WTC11 (cell line): ENCODE measurements around the gene MRAS. TPM values are rescaled to one million over a fixed set of nuclear protein-coding genes. Genes with fewer than 3 reads are reported as not detected.

Experiments
- ATAC-seq: fragments of 200-7000 bp; cut with Tn5 transposase; 2 replicates; pipeline ENCODE4 v1.10.0; 2021; ENCODE audit warnings: mild to moderate bottlenecking, moderate library complexity
- CTCF ChIA-PET: fragments of 300-600 bp; sonication (Branson Sonifier 250); formaldehyde crosslinking; loops from one replicate; lab custom pipeline; 2021; ENCODE audit warnings: antibody characterized with exemption; lab: Charles Lee
- POLR2A ChIA-PET: fragments of 350-600 bp; sonication (Branson Sonifier 250); formaldehyde crosslinking; loops from one replicate; lab custom pipeline; 2021; ENCODE audit warnings: antibody characterized with exemption; lab: Charles Lee
- DNase-seq: peaks from one replicate; pipeline ENCODE4 v3.0.0; 2021; ENCODE audit warnings: low spot score
- H3K27ac Mint-ChIP-seq: 2 replicates; pipeline ENCODE4 v1.8.0; 2021; ENCODE audit warnings: mixed read lengths
- H3K27me3 Mint-ChIP-seq: 2 replicates; pipeline ENCODE4 v1.8.0; 2021; ENCODE audit warnings: low read depth, mild to moderate bottlenecking, moderate library complexity, mixed read lengths
- H3K36me3 Mint-ChIP-seq: 2 replicates; pipeline ENCODE4 v1.8.0; 2021; ENCODE audit warnings: mixed read lengths
- H3K4me1 Mint-ChIP-seq: 2 replicates; pipeline ENCODE4 v1.8.0; 2022; ENCODE audit warnings: mixed read lengths
- H3K4me3 Mint-ChIP-seq: 2 replicates; pipeline ENCODE4 v1.8.0; 2021; ENCODE audit warnings: mild to moderate bottlenecking, moderate library complexity, mixed read lengths
- H3K9me3 Mint-ChIP-seq: 2 replicates; pipeline ENCODE4 v1.8.0; 2021; ENCODE audit warnings: mixed read lengths
- ARID4B ChIP-seq: sonication (generic); formaldehyde crosslinking; IDR thresholded peaks from 2 replicates; pipeline ENCODE4 v1.8.0; 2023; ENCODE audit warnings: missing genetic modification reagents, mild to moderate bottlenecking, borderline replicate concordance
- ATF1 ChIP-seq: sonication (generic); formaldehyde crosslinking; IDR thresholded peaks from 2 replicates; pipeline ENCODE4 v1.8.1; 2023; ENCODE audit warnings: mild to moderate bottlenecking, moderate library complexity, missing genetic modification reagents
- CREB1 ChIP-seq: sonication (generic); formaldehyde crosslinking; IDR thresholded peaks from 2 replicates; pipeline ENCODE4 v1.8.0; 2023; ENCODE audit warnings: mild to moderate bottlenecking, missing genetic modification reagents
- MLX ChIP-seq: sonication (generic); formaldehyde crosslinking; IDR thresholded peaks from 2 replicates; pipeline ENCODE4 v1.8.1; 2023; ENCODE audit warnings: mild to moderate bottlenecking, missing genetic modification reagents, moderate library complexity
- NR3C1 ChIP-seq: sonication (generic); formaldehyde crosslinking; conservative IDR thresholded peaks from 2 replicates; pipeline ENCODE4 v1.8.1; 2023; ENCODE audit warnings: low read depth, mild to moderate bottlenecking, missing genetic modification reagents
- SP1 ChIP-seq: sonication (generic); formaldehyde crosslinking; conservative IDR thresholded peaks from 2 replicates; pipeline ENCODE4 v1.8.1; 2022; ENCODE audit warnings: missing genetic modification reagents
- TEAD1 ChIP-seq: sonication (generic); formaldehyde crosslinking; IDR thresholded peaks from 2 replicates; pipeline ENCODE4 v1.8.0; 2022; ENCODE audit warnings: mild to moderate bottlenecking, missing genetic modification reagents
- ZNF219 ChIP-seq: sonication (generic); formaldehyde crosslinking; IDR thresholded peaks from 2 replicates; pipeline ENCODE4 v1.8.0; 2023; ENCODE audit warnings: missing genetic modification reagents, mild to moderate bottlenecking, borderline replicate concordance
- total RNA-seq: library from RNA; stranded (reverse); gene quantifications from 3 replicates; pipeline ENCODE4 v1.2.3, GENCODE V29; 2021
- TF ChIP-seq, protein P1 (sequence below): sonication (generic); formaldehyde crosslinking; IDR thresholded peaks from 2 replicates; pipeline ENCODE4 v1.8.0; 2022; ENCODE audit warnings: mild to moderate bottlenecking, missing genetic modification reagents
- TF ChIP-seq, protein P2 (sequence below): sonication (generic); formaldehyde crosslinking; IDR thresholded peaks from 2 replicates; pipeline ENCODE4 v1.8.0; 2022; ENCODE audit warnings: mild to moderate bottlenecking, missing genetic modification reagents
- TF ChIP-seq, protein P3 (sequence below): sonication (generic); formaldehyde crosslinking; IDR thresholded peaks from 2 replicates; pipeline ENCODE4 v1.8.0; 2023; ENCODE audit warnings: missing genetic modification reagents
- TF ChIP-seq, protein P4 (sequence below): sonication (generic); formaldehyde crosslinking; IDR thresholded peaks from 2 replicates; pipeline ENCODE4 v1.8.1; 2023; ENCODE audit warnings: mild to moderate bottlenecking, moderate library complexity, missing genetic modification reagents
- TF ChIP-seq, protein P5 (sequence below): sonication (generic); formaldehyde crosslinking; IDR thresholded peaks from 2 replicates; pipeline ENCODE4 v1.8.1; 2022; ENCODE audit warnings: mild to moderate bottlenecking, moderate library complexity, missing genetic modification reagents

MRAS gene
- total RNA-seq, 1 experiment from 2014 or later = 14.8 TPM

DNA sequence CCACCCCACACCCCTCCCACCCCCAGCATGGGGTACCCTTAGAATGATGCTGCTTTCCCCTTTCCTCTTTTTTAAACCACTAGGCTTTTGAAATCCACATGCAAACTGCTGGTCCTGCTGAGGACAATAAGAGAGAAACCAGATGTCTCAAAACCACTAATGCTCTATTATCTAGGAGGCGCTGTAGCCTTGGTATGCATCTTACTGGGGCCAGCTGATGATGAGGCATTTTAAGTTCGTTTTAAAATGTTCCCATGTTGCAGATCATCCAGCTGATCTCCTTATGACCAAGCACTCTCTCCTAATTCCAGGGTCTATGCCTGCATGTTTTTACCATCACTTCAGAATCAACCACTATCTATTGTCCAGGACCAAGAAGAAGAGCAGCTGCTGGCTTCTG is 20.0 kb upstream of the MRAS start:
- H3K27ac Mint-ChIP-seq = no peak overlapping the region
- no peaks in the 10 kb centered on the region for H3K9me3 Mint-ChIP-seq
- ChIA-PET POLR2A (no interaction called here), CTCF (interaction anchor here (0.7 to 2.0 kb wide), 20 partner anchors 8 to 213 kb away, joined by 3 to 8 read pairs (median 4); partner anchors contain the start of genes DZIP1L, ESYT3 and MRAS)
- no peak for ATAC-seq
- peaks cover 14% of the 10 kb centered on the region for H3K4me1 Mint-ChIP-seq
- DNase-seq = no peak
- H3K27me3 Mint-ChIP-seq = no peaks in the 10 kb centered on the region
- H3K36me3 Mint-ChIP-seq = no peaks in the 10 kb centered on the region
- TF ChIP-seq MLX = no peak
- TF ChIP-seq, protein P1, sequence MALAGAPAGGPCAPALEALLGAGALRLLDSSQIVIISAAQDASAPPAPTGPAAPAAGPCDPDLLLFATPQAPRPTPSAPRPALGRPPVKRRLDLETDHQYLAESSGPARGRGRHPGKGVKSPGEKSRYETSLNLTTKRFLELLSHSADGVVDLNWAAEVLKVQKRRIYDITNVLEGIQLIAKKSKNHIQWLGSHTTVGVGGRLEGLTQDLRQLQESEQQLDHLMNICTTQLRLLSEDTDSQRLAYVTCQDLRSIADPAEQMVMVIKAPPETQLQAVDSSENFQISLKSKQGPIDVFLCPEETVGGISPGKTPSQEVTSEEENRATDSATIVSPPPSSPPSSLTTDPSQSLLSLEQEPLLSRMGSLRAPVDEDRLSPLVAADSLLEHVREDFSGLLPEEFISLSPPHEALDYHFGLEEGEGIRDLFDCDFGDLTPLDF (CRISPR knock-in tag) = no peak
- peak; percentile 49; the same call in 1 of the 2 replicates for TF ChIP-seq TEAD1 (CRISPR knock-in tag)
- no peak for TF ChIP-seq ATF1
- no peak for TF ChIP-seq ARID4B (CRISPR knock-in tag)
- TF ChIP-seq CREB1 (CRISPR knock-in tag) = no peak
- H3K4me3 Mint-ChIP-seq = peak overlapping the region; percentile 85

GRCh38 chr3:138329127-138329983 is 19.0 kb upstream of the MRAS start, which contains the start of gene NME9:
TSS of gene NME9 (minus strand) at chr3:138329851. CDS start at chr3:138329335, 516 bp downstream.
- H3K4me1 Mint-ChIP-seq = peaks cover 14% of the 10 kb centered on the region
- peak; percentile 99 for ATAC-seq
- H3K27me3 Mint-ChIP-seq = no peaks in the 10 kb centered on the region
- H3K27ac Mint-ChIP-seq = no peak within 1 kb of the TSS
- no peaks in the 10 kb centered on the region for H3K9me3 Mint-ChIP-seq
- ChIA-PET CTCF (interaction anchor here (0.6 to 2.0 kb wide), 19 partner anchors 9 to 214 kb away, joined by 3 to 8 read pairs (median 4); partner anchors contain the start of genes DZIP1L, ESYT3 and MRAS), POLR2A (no interaction called here)
- peak within 1 kb of the TSS; percentile 85 for H3K4me3 Mint-ChIP-seq
- DNase-seq = peak; percentile 98
- no peak for TF ChIP-seq MLX
- TF ChIP-seq, protein P2, sequence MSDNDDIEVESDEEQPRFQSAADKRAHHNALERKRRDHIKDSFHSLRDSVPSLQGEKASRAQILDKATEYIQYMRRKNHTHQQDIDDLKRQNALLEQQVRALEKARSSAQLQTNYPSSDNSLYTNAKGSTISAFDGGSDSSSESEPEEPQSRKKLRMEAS (CRISPR knock-in tag) = peak; percentile 76
- TF ChIP-seq, protein P3, sequence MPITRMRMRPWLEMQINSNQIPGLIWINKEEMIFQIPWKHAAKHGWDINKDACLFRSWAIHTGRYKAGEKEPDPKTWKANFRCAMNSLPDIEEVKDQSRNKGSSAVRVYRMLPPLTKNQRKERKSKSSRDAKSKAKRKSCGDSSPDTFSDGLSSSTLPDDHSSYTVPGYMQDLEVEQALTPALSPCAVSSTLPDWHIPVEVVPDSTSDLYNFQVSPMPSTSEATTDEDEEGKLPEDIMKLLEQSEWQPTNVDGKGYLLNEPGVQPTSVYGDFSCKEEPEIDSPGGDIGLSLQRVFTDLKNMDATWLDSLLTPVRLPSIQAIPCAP (CRISPR knock-in tag) = no peak
- peak; percentile 35; the same call in 1 of the 2 replicates for TF ChIP-seq NR3C1 (CRISPR knock-in tag)
- TF ChIP-seq, protein P4, sequence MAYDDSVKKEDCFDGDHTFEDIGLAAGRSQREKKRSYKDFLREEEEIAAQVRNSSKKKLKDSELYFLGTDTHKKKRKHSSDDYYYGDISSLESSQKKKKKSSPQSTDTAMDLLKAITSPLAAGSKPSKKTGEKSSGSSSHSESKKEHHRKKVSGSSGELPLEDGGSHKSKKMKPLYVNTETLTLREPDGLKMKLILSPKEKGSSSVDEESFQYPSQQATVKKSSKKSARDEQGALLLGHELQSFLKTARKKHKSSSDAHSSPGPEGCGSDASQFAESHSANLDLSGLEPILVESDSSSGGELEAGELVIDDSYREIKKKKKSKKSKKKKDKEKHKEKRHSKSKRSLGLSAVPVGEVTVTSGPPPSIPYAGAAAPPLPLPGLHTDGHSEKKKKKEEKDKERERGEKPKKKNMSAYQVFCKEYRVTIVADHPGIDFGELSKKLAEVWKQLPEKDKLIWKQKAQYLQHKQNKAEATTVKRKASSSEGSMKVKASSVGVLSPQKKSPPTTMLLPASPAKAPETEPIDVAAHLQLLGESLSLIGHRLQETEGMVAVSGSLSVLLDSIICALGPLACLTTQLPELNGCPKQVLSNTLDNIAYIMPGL (CRISPR knock-in tag) = peak; percentile 74; the same call in 1 of the 2 replicates
- peak; percentile 59 for TF ChIP-seq SP1
- TF ChIP-seq ZNF219 = 0 out of 2 replicates have a peak, but pooled peaks have one; percentile 36
- TF ChIP-seq, protein P5, sequence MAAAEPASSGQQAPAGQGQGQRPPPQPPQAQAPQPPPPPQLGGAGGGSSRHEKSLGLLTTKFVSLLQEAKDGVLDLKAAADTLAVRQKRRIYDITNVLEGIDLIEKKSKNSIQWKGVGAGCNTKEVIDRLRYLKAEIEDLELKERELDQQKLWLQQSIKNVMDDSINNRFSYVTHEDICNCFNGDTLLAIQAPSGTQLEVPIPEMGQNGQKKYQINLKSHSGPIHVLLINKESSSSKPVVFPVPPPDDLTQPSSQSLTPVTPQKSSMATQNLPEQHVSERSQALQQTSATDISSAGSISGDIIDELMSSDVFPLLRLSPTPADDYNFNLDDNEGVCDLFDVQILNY (CRISPR knock-in tag) = 0 out of 2 replicates have a peak, but pooled peaks have one; percentile 4
- no peaks in the 10 kb centered on the region for H3K36me3 Mint-ChIP-seq
